T-helper 1 cell treated with Interleukin-12 subunit alpha and Interleukin-12 subunit beta and Interleukin-4 antibody, amounts not matched to agents 30 ng/mL and 1 ng/mL, for 36 hours (primary cell): ENCODE results near the gene CSRP1. TPM values are rescaled to one million over a fixed set of nuclear protein-coding genes. Genes with fewer than 3 reads are reported as not detected.
"Not testable (repeated sequence)": the region's sequence is repeated elsewhere in the genome, so short reads cannot be mapped to it uniquely, and the experiment has no call there.

ENCODE experiments used
- intact Hi-C: fragments of 100-400 bp; cut with micrococcal nuclease; formaldehyde crosslinking; loops from one replicate; pipeline ENCODE4 v1.15.1; 2024
- total RNA-seq: library from RNA; stranded (reverse); gene quantifications from 2 replicates; pipeline ENCODE4 v1.2.3, GENCODE V29; 2022

CSRP1 gene
- total RNA-seq, 1 donor from 2014 or later: 77.9 TPM

DNA sequence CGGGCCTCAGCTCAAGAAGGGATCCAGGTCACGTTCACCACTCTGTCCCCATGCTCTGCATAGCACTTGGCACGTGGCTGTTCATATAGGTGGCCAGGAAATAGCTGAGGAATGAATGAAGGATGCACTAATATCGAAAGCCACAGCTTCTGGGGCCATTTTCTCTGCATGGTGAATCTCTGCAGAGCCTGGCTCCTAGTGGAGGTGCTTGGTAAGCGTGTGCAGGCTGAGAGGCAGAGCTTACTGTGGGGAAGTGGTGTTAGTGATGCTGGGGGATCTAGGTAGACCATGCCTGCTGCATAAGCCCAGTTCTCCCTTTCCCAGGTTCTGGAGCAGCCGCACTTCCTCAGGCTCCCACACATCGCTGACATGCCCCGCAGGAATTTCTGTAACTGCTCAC lies 8.3 kb downstream of the CSRP1 start:
- intact Hi-C loops: no loop called here

- intact Hi-C loops: no loop called here
These were observed 8.9 kb downstream of the CSRP1 start for GRCh38 chr1:201497935-201498509.

DNA sequence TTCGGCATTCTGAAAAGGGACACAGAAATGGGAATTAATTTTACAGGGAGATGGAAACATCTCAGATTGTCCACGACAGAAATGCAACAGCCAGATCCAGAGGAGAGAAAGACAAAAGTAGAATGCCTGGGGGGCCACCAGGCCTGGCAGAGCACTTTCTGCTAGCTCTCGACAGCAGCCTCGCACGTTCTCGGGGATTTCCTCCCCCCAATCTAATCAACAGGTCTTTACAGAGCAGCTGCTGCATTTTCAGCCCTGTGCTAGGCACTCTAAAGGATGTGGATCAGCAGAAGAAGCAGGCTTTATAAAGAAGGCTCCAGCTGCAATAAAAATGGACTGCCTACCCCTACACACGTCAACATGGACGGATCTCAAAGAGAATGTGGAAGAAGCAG lies 10.6 kb downstream of the CSRP1 start:
- intact Hi-C loops: no loop called here

- intact Hi-C loops: no loop called here
These were observed 11.2 kb downstream of the CSRP1 start for GRCh38 chr1:201495551-201496295.

- intact Hi-C loops: no loop called here
These were observed 12.9 kb downstream of the CSRP1 start for GRCh38 chr1:201493757-201494617.

GRCh38 chr1:201493026-201493656 lies 13.8 kb downstream of the CSRP1 start:
- intact Hi-C loops: not testable (repeated sequence)

GRCh38 chr1:201491896-201492511 lies 14.9 kb downstream of the CSRP1 start:
- intact Hi-C loops: loop anchor here (1.0 kb wide), 1 partner anchor 12 kb away; no protein-coding TSS in a partner anchor

- intact Hi-C loops: loop anchor here (1.0 kb wide), 1 partner anchor 14 kb away; no protein-coding TSS in a partner anchor
These were observed 16.2 kb downstream of the CSRP1 start for GRCh38 chr1:201490708-201491131.

GRCh38 chr1:201489643-201490261 lies 17.2 kb downstream of the CSRP1 start:
- intact Hi-C loops: no loop called here

DNA sequence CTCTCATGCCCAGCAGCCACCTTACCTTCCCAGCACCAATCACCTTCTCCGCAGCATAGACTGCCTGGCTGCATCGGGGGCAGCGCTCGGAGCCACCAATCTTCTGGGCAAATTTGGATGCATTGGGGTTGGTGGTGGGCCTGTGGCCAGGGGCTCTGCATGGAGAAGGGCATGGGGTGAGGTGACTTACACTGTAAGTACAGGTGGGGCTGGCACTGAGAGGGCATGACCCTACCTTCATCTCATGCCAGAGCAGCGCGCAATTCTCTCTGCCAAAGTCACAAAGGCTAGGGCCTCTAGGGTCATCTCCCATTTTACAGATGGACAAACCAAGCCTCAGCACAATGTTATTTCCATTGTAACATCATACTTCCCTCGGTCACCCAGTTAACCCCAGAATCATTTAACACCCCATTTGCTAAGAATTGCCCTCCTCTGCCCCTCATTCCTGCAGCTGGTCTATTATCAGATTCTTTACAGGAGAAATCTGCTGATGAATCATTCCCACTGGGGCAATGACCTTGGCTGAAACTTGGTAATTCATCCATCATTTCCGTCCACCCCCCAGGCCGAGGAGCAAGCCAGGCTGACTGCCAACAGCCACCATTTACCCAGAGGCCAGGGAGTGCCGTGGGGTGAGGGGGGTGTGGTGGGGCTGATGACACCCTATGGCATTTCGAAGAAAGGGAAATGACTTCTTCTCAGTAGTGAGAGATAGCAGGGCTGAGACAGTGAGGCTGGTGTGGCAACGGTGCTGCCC lies 17.9 kb downstream of the CSRP1 start:
- intact Hi-C loops: no loop called here

DNA sequence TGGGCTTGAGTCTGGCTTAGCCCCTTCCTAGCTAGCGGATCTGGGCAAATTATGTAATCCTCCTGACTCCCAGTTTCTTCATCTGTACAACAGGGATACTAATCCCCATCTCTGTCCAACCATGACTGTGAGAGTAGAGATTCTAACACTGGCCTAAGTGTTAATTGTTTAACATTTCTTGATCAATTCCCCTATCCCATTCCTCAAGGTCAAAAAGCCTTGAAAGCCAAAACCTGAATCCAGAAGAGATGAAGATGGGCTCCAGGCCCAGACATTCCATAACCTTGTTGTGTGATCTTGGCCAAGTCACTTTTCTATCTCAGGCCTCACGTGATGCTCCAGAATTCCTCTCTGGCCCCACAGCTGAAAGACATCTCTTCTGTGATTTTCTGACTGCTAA lies 19.2 kb downstream of the CSRP1 start:
- intact Hi-C loops: no loop called here

GRCh38 chr1:201486187-201486586 lies 20.7 kb downstream of the CSRP1 start:
- intact Hi-C loops: no loop called here

DNA sequence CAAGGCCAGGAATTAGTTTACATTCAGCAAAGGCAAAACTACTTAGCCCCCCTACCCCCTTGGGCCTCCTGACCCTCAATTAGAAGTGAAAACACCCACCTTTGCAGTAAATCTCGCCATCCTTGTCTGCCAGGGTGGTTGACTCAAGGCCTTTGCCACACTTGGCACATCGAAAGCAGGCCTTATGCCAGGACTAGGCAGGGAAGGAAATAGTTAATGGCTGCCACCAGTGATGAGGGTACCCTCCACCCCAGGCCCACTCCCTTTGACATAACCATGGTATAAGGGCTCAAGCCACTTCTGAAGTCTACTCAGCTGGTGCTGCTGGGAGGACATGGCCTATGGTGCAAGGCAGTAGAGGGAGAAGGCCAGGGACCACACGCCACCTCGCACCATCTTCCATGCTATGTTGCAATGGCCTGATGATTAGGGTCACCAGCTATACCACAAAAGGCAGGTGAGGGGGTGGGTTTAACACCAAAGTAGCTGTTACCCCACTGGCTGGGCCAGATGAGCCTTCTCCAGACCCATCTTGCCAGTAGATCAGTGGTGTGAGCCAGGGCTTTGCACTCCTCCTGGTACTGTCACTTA lies 21.6 kb downstream of the CSRP1 start:
- intact Hi-C loops: no loop called here

- intact Hi-C loops: no loop called here
These were observed 23.5 kb downstream of the CSRP1 start for GRCh38 chr1:201483373-201483949.

GRCh38 chr1:201482755-201483154 lies 24.2 kb downstream of the CSRP1 start:
- intact Hi-C loops: loop anchor here (1.0 kb wide), 4 partner anchors 25 to 222 kb away; partner anchors contain the start of gene CSRP1

GRCh38 chr1:201481761-201482493 lies 25.0 kb downstream of the CSRP1 start:
- intact Hi-C loops: loop anchor here (1.0 to 2.0 kb wide), 7 partner anchors 25 to 347 kb away; partner anchors contain the start of genes CSRP1, IPO9 and TMEM9

DNA sequence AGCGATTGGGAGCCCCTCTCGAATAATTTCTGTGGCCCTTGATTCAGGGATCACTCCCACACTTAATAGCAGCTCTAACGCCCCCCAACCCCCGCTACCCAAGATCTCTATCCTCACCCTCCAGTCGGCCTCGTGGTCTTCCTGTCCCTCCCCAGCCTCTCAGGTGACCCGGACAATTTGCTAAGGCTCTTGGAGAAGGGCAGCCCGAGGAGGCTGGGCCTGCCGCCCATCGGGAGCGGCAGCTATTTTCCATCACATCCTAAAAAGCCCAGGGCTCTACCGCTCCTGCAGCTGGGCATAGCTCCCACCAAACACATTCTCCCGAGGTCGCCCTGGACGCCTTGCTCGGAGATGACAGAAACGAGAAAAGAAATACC lies 25.9 kb downstream of the CSRP1 start:
- intact Hi-C loops: loop anchor here (1.0 to 2.0 kb wide), 3 partner anchors 33 to 348 kb away; partner anchors contain the start of genes IPO9 and TMEM9
